RCC 7860 (cell line): Measurements from ENCODE around the gene VWA5B1.

ENCODE experiments used
- DNase-seq: peaks from one replicate; pipeline ENCODE4 v3.0.0-alpha.2; 2015; ENCODE audit warnings: low spot score
- FAIRE-seq: peaks from 2 replicates; lab custom pipeline; 2012; peaks lifted over from hg19 to GRCh38; lab: Jason Lieb, UNC

VWA5B1 gene

DNA sequence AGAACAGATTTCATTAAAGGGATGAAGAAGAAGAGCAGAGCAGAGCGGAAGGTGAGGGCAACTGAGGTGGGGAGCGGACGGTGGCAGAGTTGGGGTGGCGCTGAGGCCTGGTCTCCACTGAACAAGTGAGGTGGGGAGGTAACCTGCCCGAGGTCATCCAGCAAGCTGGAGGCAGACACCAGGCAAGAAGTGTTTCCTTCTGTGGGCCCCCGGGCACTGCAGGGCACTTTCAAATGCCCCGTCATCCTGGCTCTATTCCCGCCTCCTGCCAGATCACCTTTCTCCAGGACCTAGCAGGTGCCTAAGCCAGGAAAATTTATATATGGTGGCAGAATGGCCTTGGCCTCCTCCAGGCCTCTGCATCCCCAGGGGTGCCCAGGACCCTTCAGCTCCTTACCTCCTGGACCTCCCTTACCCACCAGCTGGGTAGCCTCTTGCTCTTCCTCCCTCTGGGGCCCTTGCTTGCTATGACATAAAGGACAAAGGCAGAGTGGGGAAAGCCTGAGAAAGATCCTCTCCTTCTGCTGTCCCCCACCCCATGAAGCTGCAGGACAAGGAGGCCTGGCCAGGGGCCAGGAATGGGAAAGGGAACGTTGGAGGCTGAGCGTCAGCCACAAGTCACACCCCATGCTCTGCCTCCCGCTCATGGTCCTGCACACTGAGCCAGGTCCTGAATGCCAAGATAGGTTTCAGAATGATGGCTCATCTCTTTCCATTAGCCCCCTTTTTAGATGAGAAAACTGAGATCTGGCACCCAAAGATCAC lies 29.0 kb downstream of the VWA5B1 start:
- DNase-seq (no peak), FAIRE-seq (no peak)

GRCh38 chr1:20320704-20321103 lies 30.0 kb downstream of the VWA5B1 start:
- FAIRE-seq (no peak), DNase-seq (no peak)

DNA sequence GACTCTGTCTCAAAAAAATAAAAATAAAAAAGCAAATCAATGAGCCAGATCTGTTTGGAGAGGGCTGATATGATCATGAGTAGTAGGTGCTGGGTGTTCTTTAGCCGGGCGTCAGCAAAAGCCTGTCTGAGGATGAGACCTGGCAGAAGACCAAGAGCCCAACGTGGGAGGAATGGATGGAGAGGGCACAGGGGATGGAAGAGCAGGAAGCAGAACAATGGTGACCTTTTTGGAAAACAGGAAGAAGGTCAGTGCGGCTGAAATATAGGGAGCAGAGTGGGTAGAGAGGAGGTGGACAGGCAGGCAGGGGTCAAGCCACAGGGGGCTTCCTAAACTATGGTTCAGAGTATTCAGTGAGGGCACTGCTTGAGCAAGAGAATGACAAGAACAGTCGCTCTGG lies 30.9 kb downstream of the VWA5B1 start:
- DNase-seq = no peak
- no peak for FAIRE-seq

DNA sequence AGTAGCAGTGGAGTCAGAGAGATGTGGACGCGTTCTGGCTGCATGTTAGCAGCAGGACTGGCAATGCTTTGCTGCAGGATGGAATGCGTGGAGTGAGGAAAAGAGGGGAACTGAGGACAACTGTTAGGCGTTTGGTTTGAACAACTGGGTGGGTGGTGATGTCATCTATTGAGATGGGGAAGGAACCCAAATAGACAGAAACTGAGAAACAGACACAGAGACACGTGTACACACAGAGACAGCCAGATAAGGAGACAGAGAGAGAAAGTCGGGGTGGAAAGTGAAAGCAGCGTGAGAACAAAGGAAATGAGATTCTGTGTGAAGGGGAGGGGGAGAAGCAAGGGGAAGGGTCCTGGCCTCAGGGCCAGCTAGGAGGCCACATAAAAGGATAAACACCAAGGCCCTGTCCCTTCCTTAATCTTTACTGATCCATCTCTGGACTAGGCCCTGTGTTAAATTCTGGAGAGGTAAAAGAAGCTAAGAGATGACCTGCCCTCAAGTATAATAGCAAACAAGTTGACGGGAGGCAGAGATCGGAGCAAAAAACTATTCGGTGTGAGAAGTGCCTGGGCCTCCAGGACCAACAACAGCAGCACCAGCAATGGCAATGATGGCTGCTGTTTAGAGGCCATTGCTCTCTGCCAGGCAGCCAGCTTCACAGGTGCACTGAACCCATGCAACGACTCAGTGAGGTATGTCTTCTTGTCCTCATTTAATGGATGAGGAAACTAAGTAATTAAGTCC lies 31.6 kb downstream of the VWA5B1 start:
- FAIRE-seq (no peak), DNase-seq (no peak)

- FAIRE-seq = no peak
- DNase-seq = no peak
These were observed 32.3 kb downstream of the VWA5B1 start for GRCh38 chr1:20322825-20323612.

- DNase-seq (no peak), FAIRE-seq (no peak)
These were observed 32.9 kb downstream of the VWA5B1 start for GRCh38 chr1:20323613-20323920.

- no peak for FAIRE-seq
These were observed 34.2 kb downstream of the VWA5B1 start for GRCh38 chr1:20324704-20325406.

DNA sequence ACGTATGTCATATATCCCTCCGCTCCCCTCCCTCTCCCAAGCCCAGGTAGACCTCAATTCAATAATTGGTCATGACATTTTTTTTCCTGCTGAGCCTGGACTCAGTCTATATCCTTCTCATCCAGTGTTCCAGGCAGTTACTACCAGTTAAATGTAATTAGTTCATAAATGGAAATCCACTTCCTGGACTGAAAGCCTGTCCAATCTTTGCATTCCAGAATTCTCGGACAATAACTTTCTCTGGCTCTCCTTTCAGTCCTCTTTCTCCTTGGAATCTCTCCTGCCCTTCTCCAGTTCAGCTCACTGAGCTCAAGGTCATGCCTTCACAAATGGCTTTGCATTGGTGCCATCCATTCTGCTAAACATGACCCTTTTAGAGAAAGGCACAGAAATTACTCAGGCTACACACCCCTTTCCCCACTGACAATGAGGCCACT lies 34.8 kb downstream of the VWA5B1 start:
- FAIRE-seq (no peak), DNase-seq (no peak)

More at GRCh38 chr1:20324704-20325406, 34.2 kb downstream of the VWA5B1 start:
- DNase-seq = no peak

DNA sequence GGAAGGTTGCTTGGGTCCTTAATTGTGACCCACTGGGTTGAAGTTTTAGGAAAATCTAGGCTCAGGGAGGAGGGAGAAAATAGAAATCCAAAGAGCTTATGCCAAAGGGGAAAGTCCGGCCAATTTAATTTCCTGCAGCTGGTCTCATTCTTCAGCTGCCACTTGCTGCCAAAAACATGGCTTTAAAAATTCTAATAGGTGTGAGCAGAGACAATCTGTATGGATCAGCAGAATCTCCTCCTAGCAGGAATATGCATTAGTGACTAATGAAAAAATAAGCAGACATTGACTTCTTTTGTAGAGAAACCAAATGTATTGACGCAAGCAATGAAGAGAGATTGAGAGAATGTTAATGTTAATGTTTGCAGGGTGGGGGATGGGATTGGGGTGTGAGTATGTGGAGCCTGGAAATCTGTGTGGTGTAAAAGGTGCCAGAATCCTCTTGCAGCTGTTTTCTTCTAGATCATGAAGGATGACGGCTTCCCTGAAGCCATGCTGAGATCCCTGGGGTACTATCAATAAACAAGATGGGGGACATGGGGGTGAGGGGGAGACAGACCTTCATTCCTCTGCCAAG lies 35.3 kb downstream of the VWA5B1 start:
- DNase-seq (no peak), FAIRE-seq (no peak)

GRCh38 chr1:20327467-20327866 lies 36.8 kb downstream of the VWA5B1 start:
- DNase-seq (no peak), FAIRE-seq (no peak)

- no peak for FAIRE-seq
- DNase-seq = no peak
These were observed 37.5 kb downstream of the VWA5B1 start for GRCh38 chr1:20328201-20328600.

GRCh38 chr1:20329793-20330542 lies 39.3 kb downstream of the VWA5B1 start:
- FAIRE-seq = no peak
- no peak for DNase-seq

GRCh38 chr1:20334103-20334502 lies 43.4 kb downstream of the VWA5B1 start:
- no peak for FAIRE-seq
- no peak for DNase-seq

DNA sequence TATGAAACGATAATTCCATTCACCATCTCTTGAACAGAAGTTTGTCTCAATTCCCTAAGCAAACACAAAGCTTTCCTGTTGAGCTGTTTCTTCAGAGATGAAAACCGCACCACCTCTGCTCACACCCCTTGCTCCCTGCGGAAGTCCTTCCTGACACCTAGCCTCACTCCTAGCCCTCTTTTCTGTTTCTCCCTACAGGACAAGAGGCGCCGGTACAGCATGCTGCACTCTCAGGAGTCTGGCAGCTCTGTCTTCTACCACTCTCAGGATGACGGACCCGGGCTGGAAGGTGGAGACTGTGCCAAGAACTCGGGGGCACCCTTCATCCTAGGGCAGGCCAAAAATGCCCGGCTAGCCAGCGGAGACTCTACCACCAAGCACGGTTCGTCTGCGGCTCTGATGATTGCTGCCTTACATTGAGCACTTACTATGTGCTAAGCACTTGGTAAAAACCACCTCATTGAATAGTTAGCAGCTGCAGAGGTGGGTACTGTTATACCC lies 45.5 kb downstream of the VWA5B1 start:
- FAIRE-seq = no peak
- DNase-seq = no peak

DNA sequence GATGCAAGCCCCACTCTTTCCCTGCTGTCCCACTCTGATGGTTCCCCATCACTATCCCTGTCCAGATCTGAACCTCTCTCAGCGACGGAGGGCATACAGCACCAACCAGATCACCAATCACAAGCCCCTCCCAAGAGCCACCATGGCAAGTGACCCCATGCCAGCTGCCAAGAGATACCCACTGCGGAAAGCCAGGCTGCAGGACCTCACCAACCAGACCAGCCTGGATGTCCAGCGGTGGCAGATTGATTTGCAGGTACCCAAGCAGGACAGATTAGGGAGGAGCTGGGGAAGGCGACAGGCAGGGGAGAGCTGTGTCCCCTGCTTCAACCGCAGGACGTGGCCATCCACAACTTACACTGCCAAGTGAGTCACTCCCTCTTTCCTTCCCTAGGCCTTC lies 46.9 kb downstream of the VWA5B1 start:
- DNase-seq = no peak
- FAIRE-seq = no peak

- DNase-seq (no peak), FAIRE-seq (no peak)
These were observed 49.3 kb downstream of the VWA5B1 start for GRCh38 chr1:20339811-20340457.

- no peak for DNase-seq
- FAIRE-seq = no peak
These were observed 51.8 kb downstream of the VWA5B1 start for GRCh38 chr1:20342294-20343148.

- FAIRE-seq (no peak), DNase-seq (no peak)
These were observed 52.7 kb downstream of the VWA5B1 start for GRCh38 chr1:20343149-20343937.
